Transverse colon (tissue), 4 donors: Measurements from ENCODE around the gene DCANP1. TPM values are rescaled to one million over a fixed set of nuclear protein-coding genes. Genes with fewer than 3 reads are reported as not detected.

Source experiments
- DNase-seq: peaks from one replicate; pipeline ENCODE4 v3.0.0-alpha.2; 2019
- H3K27ac ChIP-seq, 4 donors: fragments of 200-600 bp; sonication (generic); 2 replicates each; pipeline ENCODE4 v1.5.1; 2016 to 2018; ENCODE audit warnings: inconsistent platforms in 4 of 4
- H3K27me3 ChIP-seq: fragments of 200-600 bp; sonication (generic); 2 replicates; pipeline ENCODE4 v1.5.1; 2017; ENCODE audit warnings: inconsistent platforms
- H3K36me3 ChIP-seq, 4 donors: fragments of 200-600 bp; sonication (generic); 2 replicates each; pipeline ENCODE4 v1.5.1; 2017 to 2019; ENCODE audit warnings: inconsistent platforms in 4 of 4
- H3K4me1 ChIP-seq, 4 donors: fragments of 200-600 bp; sonication (generic); 2 replicates each; pipeline ENCODE4 v1.5.1; 2017 to 2020; ENCODE audit warnings: inconsistent platforms in 4 of 4
- H3K4me3 ChIP-seq, 4 donors: fragments of 200-600 bp; sonication (generic); 1 replicate in 1 of 4; 2 replicates in 3 of 4; pipeline versions ENCODE4 v1.5.1 to v1.6.1; 2017 to 2019; ENCODE audit warnings: inconsistent platforms in 4 of 4
- H3K9me3 ChIP-seq, 2 donors: fragments of 200-600 bp; sonication (generic); 2 replicates each; pipeline ENCODE4 v1.5.1; 2017 to 2019; ENCODE audit warnings: inconsistent platforms in 2 of 2
- CTCF ChIP-seq, 5 experiments: fragments of 200-600 bp in 3 of 5; fragments of 450-650 bp in 2 of 5; sonication (generic) in 3 of 5; IDR thresholded peaks; 1 replicate in 2 of 5; 2 replicates in 3 of 5; pipeline ENCODE4 v1.5.1; 2016 to 2017; ENCODE audit warnings: antibody characterized with exemption in 5 of 5, inconsistent platforms in 3 of 5, mild to moderate bottlenecking in 2 of 5, moderate library complexity in 1 of 5
- EP300 ChIP-seq: sonication (generic); formaldehyde crosslinking; IDR thresholded peaks from one replicate; pipeline ENCODE4 v1.6.1; 2017; ENCODE audit warnings: antibody characterized with exemption, low read depth
- POLR2A ChIP-seq: fragments of 450-650 bp; IDR thresholded peaks from one replicate; pipeline ENCODE4 v1.6.1; 2016; ENCODE audit warnings: antibody characterized with exemption, mild to moderate bottlenecking, moderate library complexity
- POLR2AphosphoS5 ChIP-seq, 3 donors: sonication (generic); formaldehyde crosslinking; IDR thresholded peaks; one replicate each; pipeline ENCODE4 v1.6.1; 2016; ENCODE audit warnings: antibody characterized with exemption in 3 of 3
- WGBS, 2 donors: methylation state at CpG; one replicate each; pipeline ENCODE4 v1.1.5; 2018; ENCODE audit warnings: low coverage in 1 of 2; 5-methylcytosine and 5-hydroxymethylcytosine counted together
- in situ Hi-C, 4 donors: fragments of 200-750 bp; cut with MboI; loops; one replicate each; pipeline versions ENCODE4 v1.15.0 to v1.15.1; 2017; ENCODE audit warnings: low sequenced_read_pairs in 3 of 4, low pct_ligation_motif_present in 1 of 4, low pct_unique_long_range_greater_than_20kb in 1 of 4
- intact Hi-C: fragments of 100-400 bp; cut with DNase I; formaldehyde crosslinking; loops from one replicate; pipeline ENCODE4 v1.15.1; 2023; ENCODE audit warnings: low total_unique reads
- total RNA-seq, 4 donors: library from RNA; depleted of rRNA; stranded (reverse); fragments of >200 nt; gene quantifications; one replicate each; pipeline ENCODE4 v1.1.0, GENCODE V29; 2016

The DCANP1 gene
- total RNA-seq, 4 donors from 2014 or later = 0.95 TPM; not detected in 3

GRCh38 chr5:135441919-135442318 lies 5.2 kb downstream of the DCANP1 start:
- no peaks in the 10 kb centered on the region for H3K27me3 ChIP-seq
- no peak overlapping the region for H3K4me3 ChIP-seq
- TF ChIP-seq EP300 (no peak), CTCF (IDR thresholded peaks at IDR 0.05) (no peak), POLR2AphosphoS5 (IDR thresholded peaks at IDR 0.05) (no peak), POLR2A (no peak)
- in situ Hi-C loops (no loop called here), intact Hi-C loops (no loop called here)
- peaks cover 0 to 15% (median 3%) of the 10 kb centered on the region in 4 donors for H3K4me1 ChIP-seq
- no peaks in the 10 kb centered on the region for H3K36me3 ChIP-seq
- WGBS, 2 donors = 65 to 82% methylated on average over 2 to 4 of the region's 4 CpGs
- no peaks in the 10 kb centered on the region for H3K9me3 ChIP-seq
- no peak for DNase-seq
- H3K27ac ChIP-seq = no peak overlapping the region

- in situ Hi-C loops = no loop called here
- no peak for DNase-seq
- Histone ChIP-seq H3K4me1 (peaks cover 0 to 17% (median 3%) of the 10 kb centered on the region in 4 donors), H3K9me3 (no peaks in the 10 kb centered on the region), H3K27ac (no peak overlapping the region), H3K4me3 (no peak overlapping the region), H3K36me3 (no peaks in the 10 kb centered on the region), H3K27me3 (no peaks in the 10 kb centered on the region)
- 20 to 45% methylated on average over 1 to 11 of the region's 11 CpGs for WGBS, 2 donors
- intact Hi-C loops = no loop called here
- TF ChIP-seq CTCF (IDR thresholded peaks at IDR 0.05) (no peak), EP300 (no peak), POLR2A (no peak), POLR2AphosphoS5 (IDR thresholded peaks at IDR 0.05) (no peak)
Observed at GRCh38 chr5:135441350-135441831, 5.8 kb downstream of the DCANP1 start.

- intact Hi-C loops = no loop called here
- in situ Hi-C loops = no loop called here
- Histone ChIP-seq H3K36me3 (no peaks in the 10 kb centered on the region), H3K9me3 (no peaks in the 10 kb centered on the region), H3K4me3 (no peak overlapping the region), H3K27me3 (no peaks in the 10 kb centered on the region), H3K4me1 (peaks cover 0 to 17% (median 3%) of the 10 kb centered on the region in 4 donors), H3K27ac (no peak overlapping the region)
- 80 to 100% methylated on average over 2 to 6 of the region's 6 CpGs for WGBS, 2 donors
- TF ChIP-seq EP300 = no peak
- no peak for TF ChIP-seq POLR2A
- no peak for TF ChIP-seq POLR2AphosphoS5 (IDR thresholded peaks at IDR 0.05)
- TF ChIP-seq CTCF (IDR thresholded peaks at IDR 0.05) = no peak
- no peak for DNase-seq
Observed at GRCh38 chr5:135440916-135441315, 6.2 kb downstream of the DCANP1 start.

- H3K36me3 ChIP-seq = no peaks in the 10 kb centered on the region
- H3K9me3 ChIP-seq = no peaks in the 10 kb centered on the region
- peaks cover 3% of the 10 kb centered on the region for H3K27me3 ChIP-seq
- no peak overlapping the region for H3K4me3 ChIP-seq
- 67 to 74% methylated on average over 4 to 11 of the region's 11 CpGs for WGBS, 2 donors
- intact Hi-C loops (no loop called here), in situ Hi-C loops (no loop called here)
- H3K4me1 ChIP-seq = peaks cover 0 to 21% (median 3%) of the 10 kb centered on the region in 4 donors
- TF ChIP-seq POLR2AphosphoS5 (IDR thresholded peaks at IDR 0.05) = no peak
- no peak for TF ChIP-seq EP300
- no peak for TF ChIP-seq CTCF (IDR thresholded peaks at IDR 0.05)
- TF ChIP-seq POLR2A = no peak
- DNase-seq = no peak
- H3K27ac ChIP-seq = no peak overlapping the region
Observed at GRCh38 chr5:135439231-135440205, 7.6 kb downstream of the DCANP1 start.
